Measurements from ENCODE around the gene USH1C. TPM values are rescaled to one million over a fixed set of nuclear protein-coding genes. Genes with fewer than 3 reads are reported as not detected.

Gene USH1C
- polyA plus RNA-seq, 3 donors: not detected

DNA sequence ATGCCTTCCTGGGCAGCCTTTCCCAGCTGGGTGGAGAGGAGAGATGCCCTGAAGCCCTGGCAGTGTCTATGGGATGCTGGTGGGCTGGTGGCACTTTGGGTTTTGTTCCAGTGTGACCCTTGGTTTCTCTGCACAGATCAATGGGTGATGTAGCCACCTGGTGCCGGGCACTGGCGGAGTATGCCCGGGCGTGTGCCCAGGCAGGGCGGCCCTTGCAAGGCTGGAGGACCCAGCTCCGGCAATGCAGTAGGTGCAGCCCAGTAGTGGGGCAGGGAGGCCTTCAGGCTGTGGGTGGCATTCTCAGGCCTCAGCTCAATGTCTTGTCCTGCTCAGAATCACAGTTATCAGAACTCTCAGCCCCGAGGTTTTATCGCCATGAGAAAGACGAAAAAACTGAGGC lies 14.7 kb upstream of the USH1C start:
- TF ChIP-seq, protein P1, sequence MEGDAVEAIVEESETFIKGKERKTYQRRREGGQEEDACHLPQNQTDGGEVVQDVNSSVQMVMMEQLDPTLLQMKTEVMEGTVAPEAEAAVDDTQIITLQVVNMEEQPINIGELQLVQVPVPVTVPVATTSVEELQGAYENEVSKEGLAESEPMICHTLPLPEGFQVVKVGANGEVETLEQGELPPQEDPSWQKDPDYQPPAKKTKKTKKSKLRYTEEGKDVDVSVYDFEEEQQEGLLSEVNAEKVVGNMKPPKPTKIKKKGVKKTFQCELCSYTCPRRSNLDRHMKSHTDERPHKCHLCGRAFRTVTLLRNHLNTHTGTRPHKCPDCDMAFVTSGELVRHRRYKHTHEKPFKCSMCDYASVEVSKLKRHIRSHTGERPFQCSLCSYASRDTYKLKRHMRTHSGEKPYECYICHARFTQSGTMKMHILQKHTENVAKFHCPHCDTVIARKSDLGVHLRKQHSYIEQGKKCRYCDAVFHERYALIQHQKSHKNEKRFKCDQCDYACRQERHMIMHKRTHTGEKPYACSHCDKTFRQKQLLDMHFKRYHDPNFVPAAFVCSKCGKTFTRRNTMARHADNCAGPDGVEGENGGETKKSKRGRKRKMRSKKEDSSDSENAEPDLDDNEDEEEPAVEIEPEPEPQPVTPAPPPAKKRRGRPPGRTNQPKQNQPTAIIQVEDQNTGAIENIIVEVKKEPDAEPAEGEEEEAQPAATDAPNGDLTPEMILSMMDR (IDR thresholded peaks at IDR 0.05): no peak
- H3K27ac ChIP-seq (ENCODE audit: low read depth in 1 of 2, low read length in 2 of 2): no peak overlapping the region
- Mint-ChIP-seq H3K36me3 (no peaks in the 10 kb centered on the region), H3K27me3 (ENCODE audit: low read depth in 3 of 3) (peaks cover 8 to 19% (median 10%) of the 10 kb centered on the region in 3 donors), H3K9me3 (no peaks in the 10 kb centered on the region), H3K27ac (no peak overlapping the region), H3K4me3 (no peak overlapping the region), H3K4me1 (no peaks in the 10 kb centered on the region)
- H2AFZ ChIP-seq (ENCODE audit: insufficient read depth, low read depth, low read length, poor library complexity, severe bottlenecking): no peak overlapping the region
- no peak overlapping the region for H3K4me2 ChIP-seq (replicated peaks; ENCODE audit: extremely low read depth, low read length, poor library complexity, severe bottlenecking)
- H3K79me2 ChIP-seq (ENCODE audit: insufficient read depth, low read length): no peaks in the 10 kb centered on the region
- no peak overlapping the region for H3K9ac ChIP-seq (ENCODE audit: insufficient read depth, low read length, poor library complexity, severe bottlenecking)
- DNase-seq: no peak
- H3K27me3 ChIP-seq (ENCODE audit: control insufficient read depth in 2 of 2, insufficient read depth in 2 of 2, low read length in 2 of 2): no peaks in the 10 kb centered on the region
- H3K36me3 ChIP-seq (replicated peaks in 1 of 2; ENCODE audit: control insufficient read depth in 1 of 2, insufficient read depth in 2 of 2, low read length in 2 of 2): no peaks in the 10 kb centered on the region
- WGBS (ENCODE audit: insufficient coverage): 96% methylated on average over 9 of the region's 9 CpGs
- no peaks in the 10 kb centered on the region for H4K20me1 ChIP-seq (ENCODE audit: insufficient read depth, low read length)
- no peak overlapping the region for H3K4me3 ChIP-seq (replicated peaks in 1 of 3; ENCODE audit: low read depth in 2 of 3, low read length in 3 of 3)
- H3K9me3 ChIP-seq (replicated peaks in 1 of 2; ENCODE audit: control insufficient read depth in 1 of 2, insufficient read depth in 1 of 2, low read length in 2 of 2): no peaks in the 10 kb centered on the region
- H3K4me1 ChIP-seq (ENCODE audit: control insufficient read depth in 1 of 2, insufficient read depth in 2 of 2, low read length in 2 of 2): no peaks in the 10 kb centered on the region
- intact Hi-C loops (cut with micrococcal nuclease): no loop called here

DNA sequence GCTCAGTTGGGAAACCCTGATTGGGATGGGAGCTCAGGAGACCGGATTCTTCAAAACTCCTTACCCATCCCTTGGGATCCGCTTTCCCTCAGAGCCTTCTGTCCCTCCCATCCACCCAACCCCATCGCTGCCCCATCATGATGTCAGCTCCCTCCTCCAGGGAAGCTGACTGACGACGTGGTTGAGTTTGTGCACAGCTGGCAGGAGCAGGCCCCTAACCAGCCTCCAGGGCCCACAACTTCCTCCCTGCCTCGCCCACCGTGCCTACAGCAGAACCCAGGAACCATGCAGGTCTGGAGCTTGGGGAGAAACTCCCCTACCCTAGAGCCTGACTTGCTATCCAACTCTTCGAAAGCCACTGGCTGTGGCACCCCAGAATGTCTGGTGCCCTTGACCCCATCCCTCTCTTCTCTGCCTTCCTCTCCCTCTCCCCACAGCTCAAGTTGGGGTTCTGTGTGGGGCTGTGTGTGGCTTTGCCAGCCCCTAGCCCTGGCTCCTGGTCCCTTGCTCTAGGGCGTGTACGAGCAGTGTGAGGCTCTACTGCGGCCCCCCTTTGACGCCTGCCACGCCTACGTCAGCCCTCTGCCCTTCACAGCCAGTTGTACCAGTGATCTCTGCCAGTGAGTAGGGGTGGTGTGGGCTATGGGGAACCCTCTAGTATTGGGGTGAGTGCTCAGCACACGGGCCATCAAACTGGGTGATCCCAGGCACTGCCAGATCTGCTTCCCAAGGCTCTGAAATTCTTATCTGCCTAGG lies 14.0 kb upstream of the USH1C start:
- Histone ChIP-seq H3K79me2 (ENCODE audit: insufficient read depth, low read length) (no peaks in the 10 kb centered on the region), H4K20me1 (ENCODE audit: insufficient read depth, low read length) (no peaks in the 10 kb centered on the region), H3K9me3 (replicated peaks in 1 of 2; ENCODE audit: control insufficient read depth in 1 of 2, insufficient read depth in 1 of 2, low read length in 2 of 2) (no peaks in the 10 kb centered on the region), H3K27ac (ENCODE audit: low read depth in 1 of 2, low read length in 2 of 2) (no peak overlapping the region), H3K4me2 (replicated peaks; ENCODE audit: extremely low read depth, low read length, poor library complexity, severe bottlenecking) (no peak overlapping the region), H3K27me3 (ENCODE audit: control insufficient read depth in 2 of 2, insufficient read depth in 2 of 2, low read length in 2 of 2) (no peaks in the 10 kb centered on the region), H3K9ac (ENCODE audit: insufficient read depth, low read length, poor library complexity, severe bottlenecking) (no peak overlapping the region), H3K36me3 (replicated peaks in 1 of 2; ENCODE audit: control insufficient read depth in 1 of 2, insufficient read depth in 2 of 2, low read length in 2 of 2) (no peaks in the 10 kb centered on the region), H3K4me3 (replicated peaks in 1 of 3; ENCODE audit: low read depth in 2 of 3, low read length in 3 of 3) (no peak overlapping the region), H2AFZ (ENCODE audit: insufficient read depth, low read depth, low read length, poor library complexity, severe bottlenecking) (no peak overlapping the region), H3K4me1 (ENCODE audit: control insufficient read depth in 1 of 2, insufficient read depth in 2 of 2, low read length in 2 of 2) (no peaks in the 10 kb centered on the region)
- Mint-ChIP-seq H3K27ac (peak overlapping the region in 1 of 7 donors; percentile 21), H3K27me3 (ENCODE audit: low read depth in 3 of 3) (peaks cover 7 to 18% (median 8%) of the 10 kb centered on the region in 3 donors), H3K36me3 (no peaks in the 10 kb centered on the region), H3K4me3 (no peak overlapping the region), H3K9me3 (no peaks in the 10 kb centered on the region), H3K4me1 (no peaks in the 10 kb centered on the region)
- no peak for DNase-seq
- intact Hi-C loops (cut with micrococcal nuclease): no loop called here
- TF ChIP-seq, protein P1 (IDR thresholded peaks at IDR 0.05): no peak
- WGBS (ENCODE audit: insufficient coverage): 67% methylated on average over 14 of the region's 15 CpGs

Measured in CD14-positive monocyte (primary cell).